ENCODE results near the gene ACO1.

ACO1 gene

DNA sequence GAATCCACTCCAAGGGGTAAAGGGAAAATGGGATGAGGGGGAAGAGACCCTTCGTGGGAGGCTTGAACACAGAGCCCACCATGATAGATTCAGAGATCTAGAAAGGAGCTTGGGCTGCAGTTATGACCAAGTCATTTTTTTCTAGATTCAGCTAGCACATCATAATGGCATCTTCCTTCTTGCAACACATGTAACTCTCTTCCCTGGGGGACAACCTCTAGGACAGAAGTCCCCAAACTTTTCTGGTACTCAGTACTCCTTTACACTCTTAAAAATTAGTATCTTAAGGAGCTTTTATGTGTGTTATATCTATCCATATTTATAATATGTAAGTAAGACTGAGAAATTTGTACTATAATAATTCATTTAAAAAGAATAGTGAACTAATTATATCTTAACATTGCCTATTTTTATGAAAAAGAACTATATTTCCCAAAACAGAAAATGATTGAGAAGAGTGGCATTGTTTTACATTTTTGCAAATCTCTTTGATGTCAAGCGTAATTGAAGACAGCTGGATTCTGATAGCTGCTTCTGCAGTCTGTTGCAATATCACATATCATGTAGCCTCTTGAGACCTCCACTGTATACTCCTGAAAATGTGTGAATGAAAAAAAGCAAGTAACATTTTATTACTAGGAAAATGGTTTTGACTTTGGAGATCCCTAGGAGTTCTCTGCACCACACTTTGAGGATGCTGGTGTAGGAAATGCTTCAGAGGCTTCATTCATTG is 875 bp downstream of the ACO1 start:
- in situ Hi-C loops (cut with HindIII; ENCODE audit: low pct_ligation_motif_present, low sequenced_read_pairs), result no loop called here
- DNase-seq, result no peak

GRCh38 chr9:32385885-32386283 is 1.4 kb downstream of the ACO1 start:
- in situ Hi-C loops (cut with HindIII; ENCODE audit: low pct_ligation_motif_present, low sequenced_read_pairs), result no loop called here
- TF ChIP-seq, protein P1, sequence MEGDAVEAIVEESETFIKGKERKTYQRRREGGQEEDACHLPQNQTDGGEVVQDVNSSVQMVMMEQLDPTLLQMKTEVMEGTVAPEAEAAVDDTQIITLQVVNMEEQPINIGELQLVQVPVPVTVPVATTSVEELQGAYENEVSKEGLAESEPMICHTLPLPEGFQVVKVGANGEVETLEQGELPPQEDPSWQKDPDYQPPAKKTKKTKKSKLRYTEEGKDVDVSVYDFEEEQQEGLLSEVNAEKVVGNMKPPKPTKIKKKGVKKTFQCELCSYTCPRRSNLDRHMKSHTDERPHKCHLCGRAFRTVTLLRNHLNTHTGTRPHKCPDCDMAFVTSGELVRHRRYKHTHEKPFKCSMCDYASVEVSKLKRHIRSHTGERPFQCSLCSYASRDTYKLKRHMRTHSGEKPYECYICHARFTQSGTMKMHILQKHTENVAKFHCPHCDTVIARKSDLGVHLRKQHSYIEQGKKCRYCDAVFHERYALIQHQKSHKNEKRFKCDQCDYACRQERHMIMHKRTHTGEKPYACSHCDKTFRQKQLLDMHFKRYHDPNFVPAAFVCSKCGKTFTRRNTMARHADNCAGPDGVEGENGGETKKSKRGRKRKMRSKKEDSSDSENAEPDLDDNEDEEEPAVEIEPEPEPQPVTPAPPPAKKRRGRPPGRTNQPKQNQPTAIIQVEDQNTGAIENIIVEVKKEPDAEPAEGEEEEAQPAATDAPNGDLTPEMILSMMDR (IDR thresholded peaks at IDR 0.05; ENCODE audit: low read depth, low read length, missing control alignments), result no peak
- Histone ChIP-seq H3K4me3 (ENCODE audit: low read depth, low read length) (peak overlapping the region; percentile 94), H3K36me3 (replicated peaks) (peaks cover 3% of the 10 kb centered on the region), H3K27me3 (replicated peaks) (no peaks in the 10 kb centered on the region), H3K27ac (no peak overlapping the region)
- DNase-seq, result no peak

More for the DNA sequence above, 875 bp downstream of the ACO1 start:
- H3K27ac ChIP-seq, result peak overlapping the region; percentile 29
- H3K27me3 ChIP-seq (replicated peaks), result no peaks in the 10 kb centered on the region
- TF ChIP-seq, protein P1 (IDR thresholded peaks at IDR 0.05; ENCODE audit: low read depth, low read length, missing control alignments), result no peak
- peaks cover 3% of the 10 kb centered on the region for H3K36me3 ChIP-seq (replicated peaks)
- peak overlapping the region; percentile 94 for H3K4me3 ChIP-seq (ENCODE audit: low read depth, low read length)

DNA sequence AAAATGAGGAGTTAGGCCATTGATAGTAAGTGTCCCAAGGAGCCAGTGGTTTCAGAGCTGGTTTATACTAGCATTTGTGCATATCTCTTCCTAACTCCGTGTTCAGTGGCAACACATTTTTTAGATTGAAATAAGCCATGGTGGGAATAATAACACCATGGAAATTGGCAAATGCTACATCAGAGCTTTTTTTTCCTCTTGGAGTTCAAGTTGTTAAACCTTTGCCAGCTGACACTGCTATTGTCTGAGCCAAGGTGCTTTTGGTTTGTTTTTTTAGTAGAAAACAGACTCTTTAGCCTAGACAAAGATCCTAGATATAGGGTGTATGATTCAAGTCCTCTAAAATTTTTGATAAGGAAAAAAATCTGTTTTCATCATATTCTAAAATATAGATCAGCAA is 2.8 kb downstream of the ACO1 start:
- H3K36me3 ChIP-seq (replicated peaks), result peaks cover 3% of the 10 kb centered on the region
- H3K27ac ChIP-seq, result no peak overlapping the region
- no peak for DNase-seq
- in situ Hi-C loops (cut with HindIII; ENCODE audit: low pct_ligation_motif_present, low sequenced_read_pairs), result no loop called here
- H3K27me3 ChIP-seq (replicated peaks), result no peaks in the 10 kb centered on the region
- TF ChIP-seq, protein P1 (IDR thresholded peaks at IDR 0.05; ENCODE audit: low read depth, low read length, missing control alignments), result no peak
- H3K4me3 ChIP-seq (ENCODE audit: low read depth, low read length), result no peak overlapping the region

DNA sequence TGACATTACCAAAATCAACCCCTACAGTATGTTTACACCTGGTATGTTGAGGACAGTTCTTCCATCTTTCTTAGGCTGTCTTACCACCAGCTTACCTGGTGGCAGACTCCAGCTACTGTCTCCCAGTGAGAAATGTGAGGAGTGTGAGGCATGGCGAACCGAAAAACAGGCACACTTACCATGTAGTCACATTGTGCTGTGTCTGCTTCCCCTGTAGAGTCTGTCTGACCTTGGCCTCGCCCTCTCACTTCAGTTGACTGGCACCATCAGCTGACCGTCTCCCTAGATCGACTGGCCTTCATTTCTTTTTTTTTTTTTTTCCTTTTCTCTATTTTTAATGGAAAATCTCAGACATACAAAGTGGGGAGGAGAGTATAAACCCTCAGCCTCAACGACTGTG is 4.9 kb downstream of the ACO1 start:
- no peak for DNase-seq
- Histone ChIP-seq H3K27me3 (replicated peaks) (no peaks in the 10 kb centered on the region), H3K27ac (no peak overlapping the region), H3K4me3 (ENCODE audit: low read depth, low read length) (no peak overlapping the region), H3K36me3 (replicated peaks) (peaks cover 3% of the 10 kb centered on the region)
- in situ Hi-C loops (cut with HindIII; ENCODE audit: low pct_ligation_motif_present, low sequenced_read_pairs), result no loop called here
- TF ChIP-seq, protein P1 (IDR thresholded peaks at IDR 0.05; ENCODE audit: low read depth, low read length, missing control alignments), result no peak

DNA sequence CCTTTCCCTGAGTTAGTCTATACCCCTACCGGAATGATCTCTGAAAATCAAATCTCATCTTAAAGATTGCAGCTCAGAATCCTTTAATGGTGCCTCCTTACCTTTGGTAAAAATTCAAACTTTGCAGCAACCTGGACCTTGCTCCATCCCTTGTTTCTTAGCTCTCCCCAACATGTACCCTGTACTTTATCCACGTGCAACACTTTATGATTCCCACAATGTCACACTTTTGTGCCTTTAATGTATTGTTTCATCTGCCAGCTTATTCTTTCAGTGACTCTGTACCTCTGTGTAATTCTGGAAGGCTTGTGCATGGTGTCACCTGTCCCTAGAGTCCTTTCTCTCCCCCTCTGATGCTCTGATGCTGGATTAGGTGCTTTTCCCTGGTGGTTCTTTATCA is 9.5 kb downstream of the ACO1 start:
- Histone ChIP-seq H3K36me3 (replicated peaks) (peaks cover 3% of the 10 kb centered on the region), H3K4me3 (ENCODE audit: low read depth, low read length) (no peak overlapping the region), H3K27ac (no peak overlapping the region), H3K27me3 (replicated peaks) (no peaks in the 10 kb centered on the region)
- TF ChIP-seq, protein P1 (IDR thresholded peaks at IDR 0.05; ENCODE audit: low read depth, low read length, missing control alignments), result no peak
- in situ Hi-C loops (cut with HindIII; ENCODE audit: low pct_ligation_motif_present, low sequenced_read_pairs), result no loop called here
- DNase-seq, result no peak
